Measurements from ENCODE around the gene R3HDM4.
"Not testable (repeated sequence)": the region's sequence is repeated elsewhere in the genome, so short reads cannot be mapped to it uniquely, and the experiment has no call there.

R3HDM4 gene

DNA sequence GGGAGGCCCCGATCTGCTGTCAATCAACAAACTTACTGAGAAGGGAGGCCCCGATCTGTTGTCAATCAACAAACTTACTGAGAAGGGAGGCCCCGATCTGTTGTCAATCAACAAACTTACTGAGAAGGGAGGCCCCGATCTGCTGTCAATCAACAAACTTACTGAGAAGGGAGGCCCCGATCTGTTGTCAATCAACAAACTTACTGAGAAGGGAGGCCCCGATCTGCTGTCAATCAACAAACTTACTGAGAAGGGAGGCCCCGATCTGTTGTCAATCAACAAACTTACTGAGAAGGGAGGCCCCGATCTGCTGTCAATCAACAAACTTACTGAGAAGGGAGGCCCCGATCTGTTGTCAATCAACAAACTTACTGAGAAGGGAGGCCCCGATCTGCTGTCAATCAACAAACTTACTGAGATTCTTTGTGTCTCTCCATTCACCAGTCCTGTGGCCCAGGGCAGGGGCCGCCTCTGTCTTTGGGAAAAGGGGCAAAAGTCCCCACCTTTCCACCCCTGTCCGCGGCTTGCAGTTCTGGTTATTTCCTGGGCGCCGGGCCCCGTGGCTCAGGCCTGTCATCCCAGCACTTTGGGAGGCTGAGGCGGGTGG is 59.3 kb downstream of the R3HDM4 start:
- not testable (repeated sequence) for DNase-seq

DNA sequence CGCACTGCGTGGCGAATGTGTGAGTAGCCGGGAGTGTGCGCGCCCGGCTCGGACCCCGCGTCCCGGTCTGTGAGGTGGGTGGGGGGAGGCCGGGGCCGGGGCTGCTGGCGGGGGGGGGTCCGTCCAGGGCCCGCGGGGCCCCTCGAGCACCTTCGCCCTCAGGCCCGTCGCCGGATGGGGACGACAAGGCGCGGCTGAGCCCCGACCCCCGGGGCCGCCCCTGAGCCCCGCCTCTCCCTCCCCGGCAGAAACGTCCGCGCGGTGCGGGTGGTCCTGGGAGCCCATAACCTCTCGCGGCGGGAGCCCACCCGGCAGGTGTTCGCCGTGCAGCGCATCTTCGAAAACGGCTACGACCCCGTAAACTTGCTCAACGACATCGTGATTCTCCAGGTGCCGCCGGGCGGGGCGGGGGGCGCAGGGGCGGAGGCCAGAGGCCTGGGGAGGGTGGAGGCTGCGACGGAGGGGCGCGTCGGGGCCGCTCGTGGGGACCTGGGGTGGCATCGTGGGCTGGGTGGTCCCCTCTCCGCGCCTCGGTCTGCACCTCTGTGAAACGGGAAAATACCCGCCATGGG is 59.9 kb downstream of the R3HDM4 start:
- no peak for DNase-seq

DNA sequence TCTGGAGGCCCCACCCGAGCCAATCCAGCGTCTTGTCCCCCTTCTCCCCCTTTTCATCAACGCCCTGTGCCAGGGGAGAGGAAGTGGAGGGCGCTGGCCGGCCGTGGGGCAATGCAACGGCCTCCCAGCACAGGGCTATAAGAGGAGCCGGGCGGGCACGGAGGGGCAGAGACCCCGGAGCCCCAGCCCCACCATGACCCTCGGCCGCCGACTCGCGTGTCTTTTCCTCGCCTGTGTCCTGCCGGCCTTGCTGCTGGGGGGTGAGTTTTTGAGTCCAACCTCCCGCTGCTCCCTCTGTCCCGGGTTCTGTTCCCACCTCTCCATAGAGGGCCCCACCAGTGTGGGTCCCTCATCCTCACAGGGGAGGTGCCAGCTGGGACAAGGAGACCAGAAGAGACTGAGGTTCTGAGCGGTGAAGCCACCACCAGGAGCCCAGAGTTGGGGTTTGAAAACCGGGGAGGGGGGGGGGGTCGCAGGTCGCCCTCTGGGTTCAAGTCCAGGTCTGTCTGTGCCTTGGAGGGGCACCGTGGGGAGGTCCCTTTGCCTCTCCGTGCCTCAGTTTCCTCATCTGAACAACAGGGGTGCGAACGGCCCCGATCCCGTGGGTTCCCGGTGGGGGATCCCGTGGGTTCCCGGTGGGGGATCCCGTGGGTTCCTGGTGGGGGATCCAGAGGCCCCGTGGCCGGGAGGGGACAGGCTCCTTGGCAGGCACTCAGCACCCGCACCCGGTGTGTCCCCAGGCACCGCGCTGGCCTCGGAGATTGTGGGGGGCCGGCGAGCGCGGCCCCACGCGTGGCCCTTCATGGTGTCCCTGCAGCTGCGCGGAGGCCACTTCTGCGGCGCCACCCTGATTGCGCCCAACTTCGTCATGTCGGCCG is 60.6 kb downstream of the R3HDM4 start, which contains the start of gene ELANE:
TSS of gene ELANE (plus strand) at position 168 of the 878 bp plus-strand sequence. CDS start at position 194, 26 bp downstream.
- no peak for DNase-seq

DNA sequence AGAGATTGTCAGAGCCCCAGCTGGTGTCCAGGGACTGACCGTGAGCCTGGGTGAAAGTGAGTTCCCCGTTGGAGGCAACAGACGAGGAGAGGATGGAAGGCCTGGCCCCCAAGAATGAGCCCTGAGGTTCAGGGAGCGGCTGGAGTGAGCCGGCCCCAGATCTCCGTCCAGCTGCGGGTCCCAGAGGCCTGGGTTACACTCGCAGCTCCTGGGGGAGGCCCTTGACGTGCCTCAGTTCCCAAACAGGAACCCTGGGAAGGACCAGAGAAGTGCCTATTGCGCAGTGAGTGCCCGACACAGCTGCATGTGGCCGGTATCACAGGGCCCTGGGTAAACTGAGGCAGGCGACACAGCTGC is 62.1 kb downstream of the R3HDM4 start:
- no peak for DNase-seq

DNA sequence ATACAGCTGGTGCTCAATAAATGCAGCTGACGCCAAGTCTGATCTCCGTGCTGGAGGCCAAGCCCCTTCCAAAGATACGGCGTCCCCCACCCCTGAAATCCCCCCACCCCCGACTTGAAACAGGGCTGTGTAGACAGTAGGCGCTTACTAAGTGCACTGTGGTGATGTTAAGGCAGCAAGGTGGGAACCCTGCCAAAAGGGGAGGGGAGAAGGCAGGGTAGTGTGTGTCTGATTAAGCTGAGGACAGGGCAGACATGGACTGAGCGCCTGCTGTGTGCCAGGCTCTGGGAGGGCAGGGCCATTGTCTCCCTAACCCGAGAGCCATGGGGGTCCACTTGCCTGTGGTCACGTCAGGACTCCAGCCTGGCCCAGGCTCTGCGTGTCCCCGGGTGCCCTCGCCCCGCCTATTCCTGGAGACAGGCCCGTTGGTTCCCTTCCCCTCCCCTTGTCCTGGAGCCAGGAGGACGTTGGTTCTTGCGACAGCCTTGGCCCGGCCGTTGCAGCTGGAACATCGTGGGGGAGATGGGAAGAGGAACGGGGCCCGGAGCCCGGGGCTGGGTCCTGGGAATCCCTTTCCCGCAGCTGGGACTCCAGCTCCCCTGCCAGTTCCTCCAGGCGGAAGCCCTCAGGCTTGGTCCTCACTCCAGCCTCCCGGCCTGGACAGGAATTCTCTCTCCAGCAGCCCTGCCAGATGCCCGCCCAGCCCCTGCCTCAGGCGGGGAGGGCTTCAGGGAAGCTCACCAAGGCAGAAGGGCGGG is 62.6 kb downstream of the R3HDM4 start:
- DNase-seq, result no peak

DNA sequence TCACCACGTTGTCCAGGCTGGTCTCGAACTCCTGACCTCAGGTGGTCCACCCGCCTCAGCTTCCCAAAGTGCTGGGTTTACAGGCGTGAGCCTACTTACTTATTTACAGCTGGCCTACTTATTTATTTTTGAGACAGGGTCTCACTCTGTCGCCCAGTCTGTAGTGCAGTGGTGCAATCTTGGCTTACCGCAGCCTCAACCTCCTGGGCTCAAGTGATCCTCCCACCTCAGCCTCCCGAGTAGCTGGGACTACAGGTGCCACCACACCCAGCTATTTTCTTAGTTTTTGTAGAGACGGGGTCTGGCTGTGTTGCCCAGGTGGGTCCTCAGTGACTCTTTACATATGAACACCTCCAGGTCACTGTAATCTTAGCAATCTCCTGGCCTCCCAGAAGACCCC is 63.8 kb downstream of the R3HDM4 start:
- not testable (repeated sequence) for DNase-seq

DNA sequence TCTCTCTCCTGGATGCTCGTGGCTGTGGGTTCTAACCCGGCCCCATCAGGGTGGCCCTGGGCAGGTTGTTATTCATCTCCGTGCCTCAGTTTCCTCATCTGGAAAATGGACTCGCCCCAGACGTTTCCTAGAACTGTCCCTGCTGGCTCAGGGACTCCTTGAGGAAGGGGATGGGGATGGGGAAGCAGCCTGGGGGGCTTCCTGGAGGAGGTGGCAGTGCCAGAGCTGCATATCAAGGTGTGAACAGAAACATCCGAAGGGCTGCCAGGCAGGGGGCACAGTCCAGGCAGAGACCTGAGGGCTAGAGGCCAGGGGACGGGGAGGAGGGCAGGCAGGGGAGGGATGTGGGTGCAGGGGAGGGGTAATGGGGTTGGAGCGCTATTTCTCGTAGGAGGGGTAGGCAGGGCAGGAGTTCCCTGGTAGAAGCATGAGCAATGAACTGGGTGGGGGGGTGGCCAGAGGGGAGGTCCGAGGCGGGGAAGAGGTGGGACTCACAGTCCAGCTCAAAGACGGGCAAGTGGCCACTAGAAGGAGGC is 64.6 kb downstream of the R3HDM4 start:
- no peak for DNase-seq
